ENCODE data around the gene LY6G5C. TPM values are rescaled to one million over a fixed set of nuclear protein-coding genes. Genes with fewer than 3 reads are reported as not detected.
A peak's percentile ranks its signal among the peaks of the same experiment; 100 is the strongest.

The LY6G5C gene
- total RNA-seq, 4 donors from 2014 or later: 0.57 to 0.83 TPM; not detected in 2

- WGBS, 2 donors: 77 to 87% methylated on average over 5 of the region's 6 CpGs
- no peak overlapping the region for H3K4me3 ChIP-seq
- DNase-seq: no peak
- TF ChIP-seq CTCF (IDR thresholded peaks at IDR 0.05): no peak
- no peak for TF ChIP-seq POLR2A (IDR thresholded peaks at IDR 0.05)
- no peaks in the 10 kb centered on the region for H3K9me3 ChIP-seq
- peaks cover 16 to 30% (median 20%) of the 10 kb centered on the region in 3 donors for H3K4me1 ChIP-seq
- H3K27me3 ChIP-seq: no peaks in the 10 kb centered on the region
- H3K27ac ChIP-seq: no peak overlapping the region
- intact Hi-C loops (cut with DNase I): no loop called here
- peaks cover 0 to 4% (median 0%) of the 10 kb centered on the region in 3 donors for H3K36me3 ChIP-seq
Observed at GRCh38 chr6:31705931-31706330, 25.1 kb upstream of the LY6G5C start.

GRCh38 chr6:31702819-31703716 is 22.2 kb upstream of the LY6G5C start, which contains the start of gene ABHD16A:
Gene ABHD16A, minus strand, starts transcription at chr6:31703324. Its CDS starts 43 bp downstream, at chr6:31703281.
- Histone ChIP-seq H3K9me3 (no peaks in the 10 kb centered on the region), H3K4me3 (peak within 1 kb of the TSS; percentile 64 to 96 (median 81)), H3K4me1 (peaks cover 14 to 43% (median 21%) of the 10 kb centered on the region in 3 donors), H3K27ac (peak within 1 kb of the TSS; percentile 96 to 99 (median 99)), H3K36me3 (peaks cover 0 to 32% (median 4%) of the 10 kb centered on the region in 3 donors), H3K27me3 (no peaks in the 10 kb centered on the region)
- 0 to 1% methylated on average over 24 to 42 of the region's 54 CpGs for WGBS, 2 donors
- TF ChIP-seq POLR2A (IDR thresholded peaks at IDR 0.05): peak in 3 of 4 donors; percentile 93 to 99 (median 98)
- TF ChIP-seq CTCF (IDR thresholded peaks at IDR 0.05): peak in 4 of 6 experiments; percentile 25 to 42 (median 34)
- peak; percentile 88 for DNase-seq
- intact Hi-C loops (cut with DNase I): no loop called here

- intact Hi-C loops (cut with DNase I): no loop called here
- WGBS, 2 donors: 0 to 1% methylated on average over 10 of the region's 10 CpGs
Observed at GRCh38 chr6:31702405-31702818, 21.5 kb upstream of the LY6G5C start.

GRCh38 chr6:31701666-31702404 is 21.0 kb upstream of the LY6G5C start:
- Histone ChIP-seq H3K27me3 (no peaks in the 10 kb centered on the region), H3K36me3 (peaks cover 0 to 44% (median 5%) of the 10 kb centered on the region in 3 donors), H3K4me3 (peak overlapping the region; percentile 64 to 96 (median 81)), H3K4me1 (peaks cover 14 to 48% (median 21%) of the 10 kb centered on the region in 3 donors), H3K27ac (peak overlapping the region in 3 of 4 donors; percentile 96 to 99 (median 99)), H3K9me3 (no peaks in the 10 kb centered on the region)
- TF ChIP-seq CTCF (IDR thresholded peaks at IDR 0.05) (no peak), POLR2A (IDR thresholded peaks at IDR 0.05) (no peak)
- intact Hi-C loops (cut with DNase I): no loop called here
- 21 to 39% methylated on average over 4 to 7 of the region's 7 CpGs for WGBS, 2 donors
- DNase-seq: no peak

More at GRCh38 chr6:31702405-31702818, 21.5 kb upstream of the LY6G5C start:
- no peak for DNase-seq
- H3K9me3 ChIP-seq: no peaks in the 10 kb centered on the region
- no peak for TF ChIP-seq POLR2A (IDR thresholded peaks at IDR 0.05)
- H3K36me3 ChIP-seq: peaks cover 0 to 38% (median 4%) of the 10 kb centered on the region in 3 donors
- H3K27me3 ChIP-seq: no peaks in the 10 kb centered on the region
- H3K4me1 ChIP-seq: peaks cover 14 to 48% (median 21%) of the 10 kb centered on the region in 3 donors
- peak overlapping the region; percentile 64 to 96 (median 81) for H3K4me3 ChIP-seq
- H3K27ac ChIP-seq: peak overlapping the region; percentile 96 to 99 (median 99)

GRCh38 chr6:31700740-31701401 is 20.0 kb upstream of the LY6G5C start:
- H3K27ac ChIP-seq: peak overlapping the region in 1 of 4 donors; percentile 99

More at GRCh38 chr6:31700740-31701401, 20.0 kb upstream of the LY6G5C start:
- H3K9me3 ChIP-seq: no peaks in the 10 kb centered on the region
- no peak overlapping the region for H3K4me3 ChIP-seq
- no peaks in the 10 kb centered on the region for H3K27me3 ChIP-seq
- H3K36me3 ChIP-seq: peaks cover 0 to 54% (median 14%) of the 10 kb centered on the region in 3 donors
- no peak for DNase-seq
- peaks cover 14 to 48% (median 21%) of the 10 kb centered on the region in 3 donors for H3K4me1 ChIP-seq
- WGBS, 2 donors: 82 to 84% methylated on average over 5 of the region's 5 CpGs
- intact Hi-C loops (cut with DNase I): no loop called here
- TF ChIP-seq POLR2A (IDR thresholded peaks at IDR 0.05): no peak
- no peak for TF ChIP-seq CTCF (IDR thresholded peaks at IDR 0.05)

Data from esophagus squamous epithelium (tissue), 5 donors.